NCI-H345 (cell line): ENCODE results near the gene EVPLL.
"Not testable (repeated sequence)": the region's sequence is repeated elsewhere in the genome, so short reads cannot be mapped to it uniquely, and the experiment has no call there.

Experiments
- DNase-seq: peaks from one replicate; lab custom pipeline; 2025; lab: John Stamatoyannopoulos, UW

EVPLL gene

DNA sequence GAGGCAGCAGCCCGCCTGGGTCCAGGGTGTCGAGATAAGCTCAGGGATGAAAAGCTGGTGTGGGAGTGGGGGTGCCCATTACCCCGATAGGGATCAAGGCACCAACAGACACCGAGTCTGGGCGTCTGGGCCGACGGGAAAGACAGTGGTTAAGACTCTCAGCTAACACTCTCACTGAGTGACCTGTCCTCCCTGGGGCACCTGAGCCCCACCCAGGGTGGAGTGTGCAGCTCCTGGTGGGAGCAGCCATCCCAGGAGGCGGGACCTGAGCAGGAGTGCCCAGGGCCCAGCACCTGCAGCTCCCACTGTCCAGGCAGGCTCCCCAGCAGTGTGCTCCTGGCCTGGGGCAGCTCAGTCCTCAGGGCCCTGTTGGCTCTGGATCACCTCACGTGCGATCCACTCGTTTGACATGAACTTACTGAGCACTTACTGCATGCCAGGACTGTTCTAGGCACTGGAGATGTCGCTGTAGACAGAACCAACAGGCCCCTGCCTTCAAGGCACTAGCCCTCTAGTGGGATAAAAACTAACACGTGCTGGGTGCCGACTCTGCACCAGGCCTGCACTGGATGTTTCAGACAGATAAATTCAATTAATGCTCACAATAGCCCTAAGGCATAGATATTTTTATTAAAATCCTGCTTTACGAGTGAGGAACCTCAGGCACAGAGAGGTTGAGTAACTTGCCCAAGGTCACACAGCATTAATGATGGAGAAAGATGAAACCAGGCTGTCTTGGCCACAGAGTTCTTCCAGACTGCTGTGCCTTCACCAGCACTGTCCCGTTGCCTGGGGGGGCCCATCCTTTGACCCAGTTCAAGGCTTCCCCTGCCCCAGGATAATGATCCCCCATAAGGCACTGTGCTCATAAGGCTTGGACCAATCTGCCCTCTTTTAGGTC is 1.9 kb downstream of the EVPLL start:
- DNase-seq = no peak

DNA sequence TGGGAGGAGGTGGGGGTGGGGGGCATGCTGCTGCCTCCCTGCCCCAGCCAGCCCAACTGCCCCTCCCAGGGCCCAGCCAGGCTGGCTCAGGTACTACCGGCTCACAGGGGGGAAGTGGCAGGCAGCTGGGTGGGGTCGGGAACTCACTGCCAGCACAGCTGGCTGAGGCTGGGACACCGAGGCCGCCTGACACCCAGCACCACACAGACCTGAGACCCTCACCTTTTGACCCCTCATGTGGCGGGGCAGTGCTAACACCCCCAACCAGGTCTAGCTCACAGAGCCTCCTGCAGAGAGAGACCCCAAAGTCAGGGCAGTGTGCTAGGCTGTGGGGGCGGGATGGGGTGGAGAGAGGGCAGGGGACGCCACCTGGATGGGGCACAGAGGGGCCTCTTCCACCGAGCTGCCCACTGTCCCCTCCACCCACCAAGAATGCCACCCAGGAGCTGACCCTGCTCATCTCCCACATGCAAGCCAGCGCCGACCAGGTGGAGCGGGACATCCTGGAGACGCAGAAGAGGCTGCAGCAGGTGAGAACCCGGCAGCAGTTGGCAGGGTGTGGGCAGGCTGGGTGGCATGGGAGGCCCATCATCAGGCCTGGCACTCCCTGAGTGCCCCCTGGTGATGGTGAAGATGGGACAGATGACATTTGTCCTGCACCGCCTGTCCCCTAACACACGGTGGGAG is 3.0 kb downstream of the EVPLL start:
- DNase-seq = no peak

DNA sequence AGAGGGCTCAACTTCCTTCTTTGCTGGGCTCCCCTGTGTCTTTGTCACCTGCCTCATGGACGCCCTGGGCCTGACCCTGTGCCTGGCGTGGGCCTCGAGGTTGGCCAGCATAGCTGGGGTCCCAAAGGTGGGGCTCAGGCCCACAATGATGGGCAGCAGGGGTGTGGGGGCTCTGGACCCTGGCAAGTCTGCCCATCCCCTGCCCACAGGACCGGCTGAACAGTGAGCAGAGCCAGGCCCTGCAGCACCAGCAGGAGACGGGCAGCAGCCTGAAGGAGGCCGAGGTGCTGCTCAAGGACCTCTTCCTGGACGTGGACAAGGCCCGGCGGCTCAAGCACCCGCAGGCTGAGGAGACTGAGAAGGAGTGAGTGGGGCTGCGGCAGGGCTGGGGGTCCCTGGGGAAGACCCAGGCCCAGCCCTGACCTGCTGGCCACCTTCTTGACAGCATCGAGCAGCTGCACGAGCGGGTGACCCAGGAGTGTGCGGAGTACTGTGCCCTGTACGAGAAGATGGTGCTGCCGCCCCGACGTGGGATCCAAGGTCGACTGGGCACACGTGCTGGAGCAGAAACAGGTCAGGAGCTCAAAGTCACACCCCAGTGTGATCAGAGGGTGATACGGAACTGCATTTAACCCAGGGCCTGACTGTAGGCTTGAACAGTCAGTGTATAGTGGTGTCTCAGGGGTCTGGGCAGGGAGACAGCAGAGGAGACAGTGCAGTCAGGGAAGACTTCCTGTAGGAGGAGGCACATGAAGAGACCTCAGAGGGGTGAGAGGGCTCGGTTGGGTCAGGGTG is 3.8 kb downstream of the EVPLL start:
- no peak for DNase-seq

GRCh38 chr17:18381953-18382245 is 4.3 kb downstream of the EVPLL start:
- DNase-seq = no peak

- DNase-seq = no peak
Observed at GRCh38 chr17:18382441-18383078, 5.0 kb downstream of the EVPLL start.

GRCh38 chr17:18383079-18383481 is 5.5 kb downstream of the EVPLL start:
- DNase-seq = peak; percentile 39

GRCh38 chr17:18384271-18384670 is 6.7 kb downstream of the EVPLL start:
- DNase-seq = not testable (repeated sequence)

- DNase-seq = not testable (repeated sequence)
Observed at GRCh38 chr17:18387583-18387982, 10.0 kb downstream of the EVPLL start.

GRCh38 chr17:18388266-18388665 is 10.7 kb downstream of the EVPLL start:
- DNase-seq = not testable (repeated sequence)

- not testable (repeated sequence) for DNase-seq
Observed at GRCh38 chr17:18388728-18389127, 11.2 kb downstream of the EVPLL start.

GRCh38 chr17:18401872-18402590 is 24.5 kb downstream of the EVPLL start:
- not testable (repeated sequence) for DNase-seq

DNA sequence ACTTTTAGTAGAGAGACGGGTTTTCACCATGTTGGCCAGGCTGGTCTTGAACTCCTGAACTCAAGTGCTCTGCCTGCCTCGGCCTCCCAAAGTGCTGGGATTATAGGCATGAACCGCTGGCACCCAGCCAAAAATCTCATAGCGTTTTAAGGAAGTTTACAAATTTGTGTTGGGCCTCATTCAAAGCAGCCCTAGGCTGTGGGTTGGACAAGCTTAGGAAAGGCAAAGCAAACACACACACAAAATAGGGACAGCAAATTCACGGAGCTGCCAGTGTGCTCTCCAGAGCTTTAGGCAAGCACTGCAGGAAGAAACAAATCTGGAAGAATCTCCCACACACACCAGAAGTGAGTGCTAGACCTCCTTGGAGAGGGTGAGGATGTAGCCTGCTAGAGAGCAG is 25.6 kb downstream of the EVPLL start:
- not testable (repeated sequence) for DNase-seq

DNA sequence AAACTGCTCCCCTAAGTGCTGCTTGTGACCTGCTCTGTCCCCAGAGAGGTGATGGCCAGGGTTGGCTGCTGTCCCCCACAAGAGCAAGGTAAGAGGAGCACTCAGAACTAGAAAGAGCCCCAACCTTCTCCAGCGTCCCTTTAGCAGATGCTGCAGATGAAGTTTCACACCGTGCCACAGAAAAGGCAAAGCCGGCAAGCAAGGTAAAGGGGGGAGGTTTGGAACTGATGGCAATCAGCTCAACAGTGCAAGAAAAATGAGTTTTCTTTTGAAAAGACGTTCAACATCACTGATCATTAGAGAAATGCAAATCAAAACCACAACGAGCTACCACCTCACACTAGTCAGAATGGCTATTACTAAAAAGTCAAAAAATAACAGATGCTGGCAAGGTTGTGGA is 26.0 kb downstream of the EVPLL start:
- not testable (repeated sequence) for DNase-seq

GRCh38 chr17:18408906-18409305 is 31.3 kb downstream of the EVPLL start:
- DNase-seq = not testable (repeated sequence)

DNA sequence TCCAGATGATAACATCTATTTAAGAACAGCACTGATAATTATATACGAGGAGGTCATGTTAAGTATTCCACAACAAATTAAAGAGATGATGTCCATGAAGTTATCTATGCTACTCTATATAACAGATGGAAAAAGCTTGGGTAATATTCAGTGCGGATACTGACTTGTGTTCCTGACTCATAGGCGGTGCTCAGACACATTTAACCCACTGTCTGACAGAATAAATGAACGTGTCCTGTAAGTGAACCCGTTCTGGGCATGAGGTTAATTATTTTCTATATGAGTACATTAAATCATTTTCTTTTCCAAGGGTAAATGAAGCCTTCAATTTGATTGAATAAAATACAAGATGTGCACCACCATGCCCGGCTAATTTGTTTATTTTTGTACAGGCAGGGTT is 31.7 kb downstream of the EVPLL start:
- DNase-seq = not testable (repeated sequence)

DNA sequence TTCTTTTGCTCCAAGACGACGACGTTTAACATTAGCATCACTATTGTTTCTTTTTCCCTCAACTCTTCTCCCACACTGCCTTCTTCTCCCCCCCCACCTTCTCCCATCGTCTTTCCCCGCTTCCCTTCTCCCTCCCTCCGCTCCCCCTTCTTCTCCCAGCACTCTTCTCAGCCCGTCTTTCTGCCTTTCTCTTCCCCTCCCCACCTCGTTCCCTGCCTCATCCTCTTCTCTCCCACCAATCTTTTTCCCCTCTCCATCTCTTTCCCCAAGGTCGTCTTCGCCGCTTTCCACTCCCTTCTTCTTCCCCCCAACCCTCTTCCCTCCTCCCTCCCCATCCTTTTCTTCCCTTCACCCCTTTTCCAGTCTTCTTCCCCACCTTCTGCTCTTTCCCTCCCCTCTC is 33.2 kb downstream of the EVPLL start:
- DNase-seq = not testable (repeated sequence)

- not testable (repeated sequence) for DNase-seq
Observed at GRCh38 chr17:18411377-18411864, 33.8 kb downstream of the EVPLL start.

- DNase-seq = not testable (repeated sequence)
Observed at GRCh38 chr17:18412001-18412538, 34.5 kb downstream of the EVPLL start.

GRCh38 chr17:18421521-18421920 is 43.9 kb downstream of the EVPLL start:
- not testable (repeated sequence) for DNase-seq

DNA sequence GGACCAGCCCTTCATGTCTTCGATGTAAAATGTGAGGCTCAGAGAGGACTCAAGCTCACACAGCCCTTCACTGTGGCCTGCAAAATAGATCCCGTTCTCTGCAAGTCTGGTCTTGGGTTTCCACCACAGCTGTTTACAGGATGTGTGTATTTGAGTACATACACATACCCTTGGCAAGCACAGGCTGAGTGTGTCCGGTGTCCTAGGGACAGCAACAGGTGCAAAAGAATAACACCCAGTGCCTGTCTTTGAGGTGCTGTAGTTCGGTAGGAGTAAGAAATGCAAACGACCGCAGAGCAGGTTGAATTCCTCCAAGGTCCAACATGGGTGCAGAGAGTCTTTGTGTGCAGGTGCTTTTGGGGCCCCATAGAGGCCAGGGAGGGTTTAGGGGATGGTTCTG is 44.9 kb downstream of the EVPLL start:
- DNase-seq = not testable (repeated sequence)

DNA sequence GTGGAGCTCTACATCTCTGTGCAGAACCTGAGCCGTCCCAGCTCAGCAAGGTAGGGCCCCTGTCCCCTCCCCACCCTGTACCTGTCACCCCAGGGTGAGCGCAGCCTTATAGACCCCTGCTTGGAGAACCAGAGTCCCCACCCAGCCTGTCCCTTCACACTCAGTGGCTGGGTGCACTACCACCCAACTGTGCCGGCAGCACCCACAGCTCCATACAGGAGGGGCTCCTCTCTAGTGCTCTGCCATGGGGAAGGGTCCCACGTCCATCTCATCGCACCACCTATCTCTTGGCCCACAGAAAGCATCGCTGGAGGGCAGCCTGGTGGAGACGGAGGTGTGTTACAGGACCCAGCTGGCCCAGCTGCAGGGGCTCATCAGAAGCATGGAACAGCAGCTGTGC is 45.4 kb downstream of the EVPLL start:
- not testable (repeated sequence) for DNase-seq
